OCI-LY1 (cell line): ENCODE data around the gene VAPB.

ENCODE experiments used
- CTCF ChIP-seq: fragments of 200-600 bp; sonication (generic), shearing (Covaris generic); IDR thresholded peaks from 2 replicates; pipeline ENCODE4 v1.5.1; 2017; ENCODE audit warnings: mild to moderate bottlenecking, antibody characterized with exemption, low read length, moderate library complexity, mixed read lengths
- EZH2 ChIP-seq: fragments of 200-600 bp; sonication (generic), shearing (Covaris generic); IDR thresholded peaks from 2 replicates; pipeline ENCODE4 v1.8.0; 2017; ENCODE audit warnings: borderline replicate concordance, mixed run types, mild to moderate bottlenecking, antibody characterized with exemption, low read length, moderate library complexity, mixed read lengths

GRCh38 chr20:58340853-58341252 lies 48.2 kb upstream of the VAPB start:
- TF ChIP-seq EZH2 (no peak), CTCF (no peak)
